SK-N-SH (cell line): ENCODE data around the gene SLC25A51. TPM values are rescaled to one million over a fixed set of nuclear protein-coding genes. Genes with fewer than 3 reads are reported as not detected.

Source experiments
- CTCF ChIA-PET: fragments of 300-600, 350-600 bp; formaldehyde crosslinking; extraction: SDS; loops from one replicate; lab custom pipeline; 2021; lab: Yijun Ruan, JAX
- POLR2A ChIA-PET: fragments of 350-600 bp; sonication (Branson Sonifier 250); formaldehyde crosslinking; extraction: SDS; loops from one replicate; lab custom pipeline; 2020; ENCODE audit warnings: antibody characterized with exemption, inconsistent platforms; lab: Yijun Ruan, JAX
- DNase-seq: peaks from one replicate; pipeline ENCODE4 v3.0.0; 2012
- H2AFZ ChIP-seq: fragments of 200-600 bp; sonication (generic); 2 replicates; pipeline ENCODE4 v1.8.1; 2016; ENCODE audit warnings: antibody characterized with exemption, mild to moderate bottlenecking, low read depth
- H3F3A ChIP-seq: fragments of 200-600 bp; sonication (generic); replicated peaks from 2 replicates; pipeline ENCODE3; 2016; ENCODE audit warnings: antibody characterized with exemption, mild to moderate bottlenecking; ENCODE audit not compliant: insufficient read depth
- H3K27ac ChIP-seq, 2 experiments: fragments of 200-500 bp in 1 of 2; fragments of 200-600 bp in 1 of 2; sonication (Bioruptor generic) in 1 of 2; sonication (generic), shearing (Covaris generic) in 1 of 2; 2 replicates each; pipeline versions ENCODE4 v1.5.1 to v1.6.1; 2014 to 2016; ENCODE audit warnings: low read depth in 2 of 2, inconsistent platforms in 1 of 2, low read length in 1 of 2, mild to moderate bottlenecking in 1 of 2, mixed read lengths in 1 of 2
- H3K27me3 ChIP-seq: fragments of 200-600 bp; sonication (generic), shearing (Covaris generic); 2 replicates; pipeline ENCODE4 v1.6.1; 2016; ENCODE audit warnings: mixed run types; ENCODE audit not compliant: insufficient read depth
- H3K36me3 ChIP-seq, 2 experiments: fragments of 200-500 bp in 1 of 2; fragments of 200-600 bp in 1 of 2; sonication (Bioruptor generic) in 1 of 2; sonication (generic) in 1 of 2; replicated peaks in 1 of 2; 2 replicates each; pipeline versions ENCODE3 to v1.5.1; 2014 to 2016; ENCODE audit warnings: low read length in 1 of 2, mild to moderate bottlenecking in 1 of 2; ENCODE audit not compliant: insufficient read depth in 2 of 2, control insufficient read depth in 1 of 2
- H3K4me1 ChIP-seq, 2 experiments: fragments of 200-500 bp in 1 of 2; fragments of 200-600 bp in 1 of 2; sonication (Bioruptor generic) in 1 of 2; sonication (generic), shearing (Covaris generic) in 1 of 2; 2 replicates each; pipeline versions ENCODE4 v1.5.1 to v1.6.1; 2014 to 2016; ENCODE audit warnings: low read depth in 1 of 2, low read length in 1 of 2, mixed run types in 1 of 2; ENCODE audit not compliant: insufficient read depth in 2 of 2, control insufficient read depth in 1 of 2
- H3K4me2 ChIP-seq: fragments of 200-600 bp; sonication (generic), shearing (Covaris generic); 2 replicates; pipeline ENCODE4 v1.6.1; 2017; ENCODE audit warnings: mixed run types
- H3K4me3 ChIP-seq, 2 experiments: fragments of 200-500 bp in 1 of 2; fragments of 200-600 bp in 1 of 2; sonication (Bioruptor generic) in 1 of 2; sonication (generic), shearing (Covaris generic) in 1 of 2; 2 replicates each; pipeline versions ENCODE4 v1.5.1 to v1.8.1; 2014 to 2016; ENCODE audit warnings: low read depth in 2 of 2, inconsistent platforms in 1 of 2, low read length in 1 of 2, mild to moderate bottlenecking in 1 of 2, mixed read lengths in 1 of 2, moderate library complexity in 1 of 2
- H3K79me2 ChIP-seq: fragments of 200-600 bp; sonication (generic); 2 replicates; pipeline ENCODE4 v1.8.1; 2017; ENCODE audit warnings: mild to moderate bottlenecking; ENCODE audit not compliant: insufficient read depth
- H3K9ac ChIP-seq: fragments of 200-600 bp; sonication (generic); 2 replicates; pipeline ENCODE4 v1.6.1; 2017; ENCODE audit warnings: mixed run types
- H3K9me2 ChIP-seq: fragments of 200-600 bp; sonication (generic); 2 replicates; pipeline ENCODE4 v1.6.1; 2017; ENCODE audit warnings: mixed run types
- H3K9me3 ChIP-seq: fragments of 200-600 bp; sonication (generic); 2 replicates; pipeline ENCODE4 v1.6.1; 2017; ENCODE audit warnings: mixed run types, mild to moderate bottlenecking, moderate library complexity
- H4K20me1 ChIP-seq: fragments of 200-600 bp; sonication (generic); 2 replicates; pipeline ENCODE4 v1.6.1; 2017; ENCODE audit warnings: mild to moderate bottlenecking, mixed run types; ENCODE audit not compliant: insufficient read depth
- FOSL2 ChIP-seq: IDR thresholded peaks from 2 replicates; pipeline ENCODE4 v1.4.0; 2012; ENCODE audit warnings: low read depth, mild to moderate bottlenecking, moderate library complexity, borderline replicate concordance
- FOXJ3 ChIP-seq: sonication (generic); formaldehyde crosslinking; IDR thresholded peaks from 2 replicates; pipeline ENCODE4 v1.5.1; 2020; ENCODE audit warnings: mild to moderate bottlenecking, missing genetic modification reagents
- GATA2 ChIP-seq: sonication (generic); formaldehyde crosslinking; IDR thresholded peaks from 2 replicates; pipeline ENCODE4 v1.5.0; 2020; ENCODE audit warnings: mild to moderate bottlenecking, missing genetic modification reagents
- JUND ChIP-seq: IDR thresholded peaks from 2 replicates; pipeline ENCODE4 v1.4.0; 2012
- MEF2A ChIP-seq: IDR thresholded peaks from 2 replicates; pipeline ENCODE4 v1.4.0; 2012; ENCODE audit warnings: low read depth, borderline replicate concordance
- MXI1 ChIP-seq: IDR thresholded peaks from 2 replicates; pipeline ENCODE4 v1.6.1; 2012; ENCODE audit warnings: mild to moderate bottlenecking, low read depth, low read length, improper control_type of control experiment
- NRF1 ChIP-seq: IDR thresholded peaks from 2 replicates; pipeline ENCODE4 v1.6.1; 2012; ENCODE audit warnings: low read depth, mild to moderate bottlenecking, low read length
- POLR2AphosphoS5 ChIP-seq: IDR thresholded peaks from 2 replicates; pipeline ENCODE4 v1.6.1; 2012; ENCODE audit warnings: low read depth, low read length
- RAD21 ChIP-seq: IDR thresholded peaks from 2 replicates; pipeline ENCODE4 v1.6.1; 2012; ENCODE audit warnings: mild to moderate bottlenecking, low read length
- RCOR1 ChIP-seq: fragments of 150-350 bp; IDR thresholded peaks from 2 replicates; pipeline ENCODE4 v1.6.1; 2017; ENCODE audit warnings: antibody characterized with exemption, low read length
- RFX5 ChIP-seq: IDR thresholded peaks from 2 replicates; pipeline ENCODE4 v1.6.1; 2012; ENCODE audit warnings: mild to moderate bottlenecking, improper control_type of control experiment, low read length
- SIN3A ChIP-seq: IDR thresholded peaks from 2 replicates; pipeline ENCODE4 v1.6.1; 2012; ENCODE audit warnings: low read depth, mild to moderate bottlenecking, low read length, moderate library complexity, borderline replicate concordance
- SMC3 ChIP-seq: IDR thresholded peaks from 2 replicates; pipeline ENCODE4 v1.6.1; 2012; ENCODE audit warnings: low read depth, low read length, improper control_type of control experiment
- TAF1 ChIP-seq: IDR thresholded peaks from 2 replicates; pipeline ENCODE4 v1.6.1; 2012; ENCODE audit warnings: low read depth, mild to moderate bottlenecking, low read length, moderate library complexity, borderline replicate concordance
- TCF12 ChIP-seq: IDR thresholded peaks from 2 replicates; pipeline ENCODE4 v1.4.0; 2012
- TEAD4 ChIP-seq: IDR thresholded peaks from 2 replicates; pipeline ENCODE4 v1.4.0; 2012; ENCODE audit warnings: mild to moderate bottlenecking, borderline replicate concordance; ENCODE audit not compliant: insufficient read depth
- YY1 ChIP-seq: IDR thresholded peaks from 2 replicates; pipeline ENCODE4 v1.4.0; 2012; ENCODE audit warnings: low read depth, mild to moderate bottlenecking
- WGBS: methylation state at CpG from one replicate; pipeline ENCODE4 v1.1.6; 2017; ENCODE audit warnings: low lambda C conversion rate; 5-methylcytosine and 5-hydroxymethylcytosine counted together
- polyA plus RNA-seq, 3 experiments: library from polyadenylated mRNA; depleted of rRNA; stranded (reverse); fragments of >200 nt; gene quantifications; 2 replicates each; pipeline ENCODE4 v1.2.3, GENCODE V29; 2012
- TF ChIP-seq, protein P1 (sequence below): IDR thresholded peaks from 2 replicates; pipeline ENCODE4; 2012
- TF ChIP-seq, protein P2 (sequence below): IDR thresholded peaks from 2 replicates; pipeline ENCODE4 v1.4.0; 2012; ENCODE audit warnings: low read depth

SLC25A51 gene
- polyA plus RNA-seq, 1 of the 3 experiments (the other 2 are of a cell fraction): 13.3 TPM

DNA sequence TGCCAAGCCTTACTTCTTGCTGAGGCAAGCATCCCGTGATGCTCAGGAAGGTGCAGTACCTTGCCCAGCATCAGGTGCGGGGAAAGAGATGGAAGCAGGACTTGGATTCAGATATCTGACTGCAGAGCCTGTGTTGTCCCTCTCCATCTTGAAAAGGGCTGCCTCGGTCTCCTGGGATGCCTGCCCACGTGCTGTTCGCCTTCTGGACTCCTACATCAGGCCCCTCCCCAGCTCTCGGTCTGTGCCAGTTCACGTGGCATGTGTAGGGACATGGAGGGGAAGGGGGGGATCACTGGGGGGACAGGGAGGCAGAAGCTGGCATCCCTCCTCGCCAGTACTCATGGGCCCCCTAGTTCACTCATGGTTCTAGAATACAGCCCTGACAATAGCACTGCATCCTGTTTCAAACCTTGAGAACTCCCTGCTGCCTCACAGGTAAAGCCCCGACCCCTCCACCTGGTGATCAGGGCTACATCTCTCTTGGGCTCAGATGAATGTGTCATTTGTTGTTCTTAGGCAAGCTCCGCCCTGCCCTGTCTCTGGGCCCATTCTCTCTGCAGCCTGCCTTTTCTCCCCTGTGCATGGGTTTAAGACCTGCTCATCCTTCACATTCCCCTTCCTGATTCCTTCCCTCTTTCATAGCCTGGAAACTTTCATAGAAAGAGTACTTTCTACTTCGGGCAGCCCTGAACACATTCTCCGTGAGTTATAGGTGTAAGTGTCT, 38.9 kb upstream of the SLC25A51 start:
- Histone ChIP-seq H3F3A (peaks cover 62% of the 10 kb centered on the region), H3K4me2 (peak overlapping the region; percentile 67), H3K27me3 (no peaks in the 10 kb centered on the region), H3K27ac (peak overlapping the region; percentile 88 to 100), H3K9me3 (no peaks in the 10 kb centered on the region), H3K36me3 (peaks cover 15 to 32% of the 10 kb centered on the region in 2 experiments), H2AFZ (no peak overlapping the region), H3K9me2 (no peaks in the 10 kb centered on the region), H3K4me3 (no peak overlapping the region), H3K4me1 (peaks cover 63 to 84% of the 10 kb centered on the region in 2 experiments), H3K9ac (peak overlapping the region; percentile 32; the same call in 1 of the 2 replicates), H3K79me2 (peaks cover 58% of the 10 kb centered on the region; the same call in 1 of the 2 replicates), H4K20me1 (no peaks in the 10 kb centered on the region)
- WGBS: 89% methylated on average over 11 of the region's 12 CpGs
- TF ChIP-seq FOXJ3 (CRISPR knock-in tag): no peak
- TF ChIP-seq MXI1: no peak
- no peak for TF ChIP-seq RCOR1
- no peak for TF ChIP-seq TAF1
- no peak for TF ChIP-seq SIN3A
- TF ChIP-seq RAD21: no peak
- POLR2A ChIA-PET: no interaction called here
- no peak for DNase-seq
- CTCF ChIA-PET: interaction anchor here (1.2 to 2.5 kb wide), 2 partner anchors 29 to 46 kb away, joined by 3 to 15 read pairs; no protein-coding TSS in a partner anchor

DNA sequence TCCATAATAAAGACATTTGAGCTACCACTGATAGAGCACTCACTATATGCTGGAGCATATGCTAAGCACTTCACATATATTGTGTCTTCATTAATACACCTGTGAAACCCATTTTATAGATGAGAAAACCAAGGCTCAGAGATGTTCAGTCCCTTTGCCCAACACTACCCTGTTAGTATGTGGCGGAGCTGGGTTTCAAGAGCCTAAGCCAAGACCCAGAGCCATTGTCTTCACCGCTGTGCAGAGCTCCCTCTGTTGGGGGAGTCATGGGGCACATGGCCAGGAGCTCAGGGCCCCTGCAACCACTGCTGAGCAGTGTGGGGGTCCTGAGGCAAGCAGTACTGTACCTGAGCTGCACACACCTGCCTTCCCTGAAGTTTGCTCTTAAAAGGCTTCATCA, 37.3 kb upstream of the SLC25A51 start:
- no peak overlapping the region for H3K4me2 ChIP-seq
- H4K20me1 ChIP-seq: no peaks in the 10 kb centered on the region
- no peak for DNase-seq
- H3K4me3 ChIP-seq: no peak overlapping the region
- H3K4me1 ChIP-seq: peaks cover 74 to 95% of the 10 kb centered on the region in 2 experiments
- H3K9ac ChIP-seq: no peak overlapping the region
- ChIA-PET POLR2A (interaction anchor here (1.1 kb wide), 1 partner anchor 12 kb away, joined by 3 read pairs; no protein-coding TSS in a partner anchor), CTCF (interaction anchor here (1.1 to 2.5 kb wide), 3 partner anchors 22 to 422 kb away, joined by 3 to 15 read pairs (median 3); no protein-coding TSS in a partner anchor)
- no peak overlapping the region for H2AFZ ChIP-seq
- H3F3A ChIP-seq: peaks cover 62% of the 10 kb centered on the region
- H3K27ac ChIP-seq: peak overlapping the region; percentile 10 to 100; a peak in 2 of 4 replicates
- peaks cover 10 to 20% of the 10 kb centered on the region in 2 experiments for H3K36me3 ChIP-seq
- no peaks in the 10 kb centered on the region for H3K27me3 ChIP-seq
- no peaks in the 10 kb centered on the region for H3K9me3 ChIP-seq
- H3K9me2 ChIP-seq: no peaks in the 10 kb centered on the region
- H3K79me2 ChIP-seq: peaks cover 65% of the 10 kb centered on the region
- whole genome bisulfite sequencing: no CpG with 5 or more reads among the region's 2 CpGs
- TF ChIP-seq SMC3: no peak
- no peak for TF ChIP-seq SIN3A
- TF ChIP-seq, protein P1, sequence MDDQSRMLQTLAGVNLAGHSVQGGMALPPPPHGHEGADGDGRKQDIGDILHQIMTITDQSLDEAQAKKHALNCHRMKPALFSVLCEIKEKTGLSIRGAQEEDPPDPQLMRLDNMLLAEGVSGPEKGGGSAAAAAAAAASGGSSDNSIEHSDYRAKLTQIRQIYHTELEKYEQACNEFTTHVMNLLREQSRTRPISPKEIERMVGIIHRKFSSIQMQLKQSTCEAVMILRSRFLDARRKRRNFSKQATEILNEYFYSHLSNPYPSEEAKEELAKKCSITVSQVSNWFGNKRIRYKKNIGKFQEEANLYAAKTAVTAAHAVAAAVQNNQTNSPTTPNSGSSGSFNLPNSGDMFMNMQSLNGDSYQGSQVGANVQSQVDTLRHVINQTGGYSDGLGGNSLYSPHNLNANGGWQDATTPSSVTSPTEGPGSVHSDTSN: no peak
- TF ChIP-seq JUND: no peak
- TF ChIP-seq TCF12: no peak
- TF ChIP-seq MEF2A: no peak
- no peak for TF ChIP-seq RCOR1
- TF ChIP-seq POLR2AphosphoS5: no peak
- TF ChIP-seq RFX5: no peak
- TF ChIP-seq NRF1: no peak
- TF ChIP-seq YY1: no peak
- no peak for TF ChIP-seq MXI1
- TF ChIP-seq GATA2 (CRISPR knock-in tag): no peak
- TF ChIP-seq, protein P2, sequence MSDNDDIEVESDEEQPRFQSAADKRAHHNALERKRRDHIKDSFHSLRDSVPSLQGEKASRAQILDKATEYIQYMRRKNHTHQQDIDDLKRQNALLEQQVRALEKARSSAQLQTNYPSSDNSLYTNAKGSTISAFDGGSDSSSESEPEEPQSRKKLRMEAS: no peak
- TF ChIP-seq FOSL2: no peak
- no peak for TF ChIP-seq TEAD4
